ENCODE measurements around the gene CYP2E1. TPM values are rescaled to one million over a fixed set of nuclear protein-coding genes. Genes with fewer than 3 reads are reported as not detected.
A peak's percentile ranks its signal among the peaks of the same experiment; 100 is the strongest.

Gene CYP2E1
- total RNA-seq, 1 experiment from 2014 or later = 0.13 TPM

DNA sequence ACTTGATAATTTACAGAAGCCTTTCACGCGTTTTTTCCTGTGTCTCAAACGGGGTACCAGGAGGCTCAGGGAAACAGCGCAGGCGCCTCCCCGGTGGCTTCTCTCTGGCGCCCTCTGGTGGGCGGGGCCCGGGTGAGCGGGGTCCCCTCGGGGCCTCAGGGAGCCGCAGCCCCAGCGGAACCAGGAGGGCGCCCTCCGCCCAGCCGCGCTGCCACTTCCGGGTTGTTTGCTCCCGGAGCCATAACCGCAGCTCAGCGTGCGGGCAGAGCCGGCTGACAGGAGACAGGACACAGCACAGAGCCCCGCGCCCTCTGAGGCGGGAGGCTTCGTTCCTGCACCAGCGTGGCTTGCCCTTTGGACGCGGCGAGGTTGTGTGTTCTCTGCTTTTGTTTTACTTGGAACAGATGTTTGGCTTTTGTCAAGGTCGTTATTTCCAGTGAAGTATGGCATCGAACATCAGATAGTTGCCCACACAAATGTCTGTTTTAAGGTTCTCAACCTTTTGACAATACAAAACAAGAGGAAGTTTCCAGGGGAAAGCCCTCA is 6.9 kb upstream of the CYP2E1 start:
- peaks cover 0 to 11% (median 0%) of the 10 kb centered on the region in 3 experiments; a peak in 4 of 7 replicates for H3K36me3 Mint-ChIP-seq (ENCODE audit: insufficient read depth in 1 of 3, low read depth in 3 of 3)
- H3K4me1 Mint-ChIP-seq = no peaks in the 10 kb centered on the region
- H3K9me3 ChIP-seq (ENCODE audit: control insufficient read depth, low read depth, low read length) = peaks cover 52% of the 10 kb centered on the region

More for the DNA sequence above, 6.9 kb upstream of the CYP2E1 start:
- Histone ChIP-seq H2BK12ac (ENCODE audit: insufficient read length, low read depth, low read length) (no peak overlapping the region), H3K23ac (ENCODE audit: insufficient read length, low read depth, low read length) (no peak overlapping the region), H2AFZ (ENCODE audit: low read length) (no peak overlapping the region), H2BK5ac (ENCODE audit: insufficient read length, low read length) (no peak overlapping the region), H3K9ac (ENCODE audit: extremely low read depth, insufficient read length, low read length) (no peak overlapping the region), H4K20me1 (ENCODE audit: control insufficient read depth, insufficient read depth, insufficient read length) (no peaks in the 10 kb centered on the region), H3K14ac (ENCODE audit: insufficient read depth, low read length) (no peak overlapping the region), H3K4me1 (ENCODE audit: insufficient read depth, low read length) (no peaks in the 10 kb centered on the region), H4K91ac (ENCODE audit: insufficient read length, low read depth, low read length) (no peak overlapping the region), H2BK15ac (ENCODE audit: low read depth, low read length) (no peak overlapping the region), H3K4me2 (ENCODE audit: insufficient read depth, insufficient read length, low read length) (no peak overlapping the region), H3K4ac (ENCODE audit: low read depth, low read length) (no peak overlapping the region), H3K79me1 (ENCODE audit: insufficient read depth, low read depth, low read length, poor library complexity, severe bottlenecking) (no peaks in the 10 kb centered on the region), H3K79me2 (ENCODE audit: insufficient read depth, low read length) (no peaks in the 10 kb centered on the region), H3K27me3 (ENCODE audit: insufficient read depth, low read length) (no peaks in the 10 kb centered on the region), H4K8ac (replicated peaks; ENCODE audit: insufficient read length, low read depth, low read length) (no peak overlapping the region), H3K23me2 (ENCODE audit: insufficient read length, low read depth, low read length, poor library complexity, severe bottlenecking) (no peaks in the 10 kb centered on the region), H3K27ac (ENCODE audit: insufficient read length, low read depth, low read length) (no peak overlapping the region), H2BK120ac (ENCODE audit: low read depth, low read length, poor library complexity, severe bottlenecking) (no peak overlapping the region), H2AK5ac (ENCODE audit: insufficient read length, low read length) (no peak overlapping the region), H3K18ac (ENCODE audit: insufficient read length, low read depth, low read length) (no peak overlapping the region), H3K56ac (ENCODE audit: insufficient read length, low read depth, low read length) (no peak overlapping the region), H3T11ph (ENCODE audit: low read length) (no peak overlapping the region), H4K5ac (ENCODE audit: insufficient read length, low read depth, low read length) (no peak overlapping the region), H2BK20ac (ENCODE audit: low read depth, low read length, poor library complexity, severe bottlenecking) (no peak overlapping the region)
- Mint-ChIP-seq H3K4me3 (no peak overlapping the region), H3K27me3 (ENCODE audit: low read depth) (no peaks in the 10 kb centered on the region), H3K9me3 (peaks cover 76 to 84% of the 10 kb centered on the region in 2 experiments), H3K27ac (no peak overlapping the region)
- no CpG with 5 or more reads among the region's 33 CpGs for WGBS (ENCODE audit: extremely low coverage, insufficient read length, low lambda C conversion rate)
- peak; percentile 31 for DNase-seq
- TF ChIP-seq, protein P1, sequence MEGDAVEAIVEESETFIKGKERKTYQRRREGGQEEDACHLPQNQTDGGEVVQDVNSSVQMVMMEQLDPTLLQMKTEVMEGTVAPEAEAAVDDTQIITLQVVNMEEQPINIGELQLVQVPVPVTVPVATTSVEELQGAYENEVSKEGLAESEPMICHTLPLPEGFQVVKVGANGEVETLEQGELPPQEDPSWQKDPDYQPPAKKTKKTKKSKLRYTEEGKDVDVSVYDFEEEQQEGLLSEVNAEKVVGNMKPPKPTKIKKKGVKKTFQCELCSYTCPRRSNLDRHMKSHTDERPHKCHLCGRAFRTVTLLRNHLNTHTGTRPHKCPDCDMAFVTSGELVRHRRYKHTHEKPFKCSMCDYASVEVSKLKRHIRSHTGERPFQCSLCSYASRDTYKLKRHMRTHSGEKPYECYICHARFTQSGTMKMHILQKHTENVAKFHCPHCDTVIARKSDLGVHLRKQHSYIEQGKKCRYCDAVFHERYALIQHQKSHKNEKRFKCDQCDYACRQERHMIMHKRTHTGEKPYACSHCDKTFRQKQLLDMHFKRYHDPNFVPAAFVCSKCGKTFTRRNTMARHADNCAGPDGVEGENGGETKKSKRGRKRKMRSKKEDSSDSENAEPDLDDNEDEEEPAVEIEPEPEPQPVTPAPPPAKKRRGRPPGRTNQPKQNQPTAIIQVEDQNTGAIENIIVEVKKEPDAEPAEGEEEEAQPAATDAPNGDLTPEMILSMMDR (conservative IDR thresholded peaks at IDR 0.05) = peak; percentile 57
